Subcutaneous abdominal adipose tissue (tissue), 5 donors: ENCODE measurements around the gene ATAD2B.

ENCODE experiments used
- H3K27ac ChIP-seq: one replicate; pipeline ENCODE4 v1.7.0; 2013; ENCODE audit warnings: low read depth, mild to moderate bottlenecking, inconsistent platforms, low read length, moderate library complexity
- H3K27me3 ChIP-seq, 5 donors: one replicate each; pipeline ENCODE4 v1.7.0; 2013; ENCODE audit warnings: low read length in 5 of 5, inconsistent platforms in 1 of 5; ENCODE audit not compliant: control insufficient read depth in 5 of 5, insufficient read depth in 4 of 5
- H3K36me3 ChIP-seq, 5 donors: one replicate each; pipeline ENCODE4 v1.7.0; 2013; ENCODE audit warnings: low read length in 5 of 5; ENCODE audit not compliant: control insufficient read depth in 5 of 5, insufficient read depth in 5 of 5
- H3K4me1 ChIP-seq, 5 donors: one replicate each; pipeline ENCODE4 v1.7.0; 2013; ENCODE audit warnings: low read length in 5 of 5, mild to moderate bottlenecking in 3 of 5, moderate library complexity in 1 of 5; ENCODE audit not compliant: control insufficient read depth in 5 of 5, insufficient read depth in 5 of 5
- H3K4me3 ChIP-seq, 5 donors: one replicate each; pipeline ENCODE4 v1.7.0; 2013; ENCODE audit warnings: low read length in 5 of 5, low read depth in 1 of 5
- H3K9ac ChIP-seq, 5 donors: one replicate each; pipeline ENCODE4 v1.7.0; 2013; ENCODE audit warnings: low read length in 5 of 5, mild to moderate bottlenecking in 4 of 5, moderate library complexity in 3 of 5
- H3K9me3 ChIP-seq, 5 donors: one replicate each; pipeline ENCODE4 v1.7.0; 2013; ENCODE audit warnings: low read length in 5 of 5; ENCODE audit not compliant: control insufficient read depth in 5 of 5
- donor health status: healthy.
- donor health status: healthy.
- donor health status: healthy.
- donor health status: healthy.
- donor health status: healthy.

ATAD2B gene

GRCh38 chr2:23699580-23699925 is 227.4 kb downstream of the ATAD2B start:
- H3K36me3 ChIP-seq, result peaks cover 0 to 57% (median 36%) of the 10 kb centered on the region in 5 donors
- H3K4me1 ChIP-seq, result peaks cover 0 to 8% (median 7%) of the 10 kb centered on the region in 5 donors
- H3K27ac ChIP-seq, result no peak overlapping the region

GRCh38 chr2:23698721-23699579 is 228.0 kb downstream of the ATAD2B start:
- H3K9me3 ChIP-seq, result no peaks in the 10 kb centered on the region
- no peak overlapping the region for H3K9ac ChIP-seq
- no peaks in the 10 kb centered on the region for H3K27me3 ChIP-seq
- peaks cover 0 to 8% (median 7%) of the 10 kb centered on the region in 5 donors for H3K4me1 ChIP-seq
- peaks cover 0 to 59% (median 40%) of the 10 kb centered on the region in 5 donors for H3K36me3 ChIP-seq
- no peak overlapping the region for H3K4me3 ChIP-seq
- H3K27ac ChIP-seq, result no peak overlapping the region

More at GRCh38 chr2:23699580-23699925, 227.4 kb downstream of the ATAD2B start:
- Histone ChIP-seq H3K9ac (no peak overlapping the region), H3K27me3 (no peaks in the 10 kb centered on the region), H3K9me3 (no peaks in the 10 kb centered on the region), H3K4me3 (no peak overlapping the region)
